H1 (cell line): ENCODE results near the gene PRKN. TPM values are rescaled to one million over a fixed set of nuclear protein-coding genes. Genes with fewer than 3 reads are reported as not detected.

ENCODE experiments used
- CTCF ChIA-PET: fragments of 300-600 bp; sonication (Branson Sonifier 250); formaldehyde crosslinking; loops from one replicate; lab custom pipeline; 2021; ENCODE audit not compliant: partially characterized antibody; lab: Charles Lee
- POLR2A ChIA-PET: fragments of 300-600 bp; sonication (Branson Sonifier 250); formaldehyde crosslinking; loops from one replicate; lab custom pipeline; 2021; ENCODE audit warnings: inconsistent platforms; ENCODE audit not compliant: partially characterized antibody; lab: Charles Lee
- DNase-seq, 2 experiments: peaks; one replicate each; pipeline versions ENCODE4 v3.0.0 to v3.0.0-alpha.2; 2010 to 2022; ENCODE audit warnings: low spot score in 2 of 2, low read depth in 1 of 2, mixed read lengths in 1 of 2
- FAIRE-seq: peaks from 2 replicates; lab custom pipeline; 2011; peaks lifted over from hg19 to GRCh38; lab: Jason Lieb, UNC
- H2AFZ ChIP-seq: 2 replicates; pipeline ENCODE4 v1.8.1; 2012; ENCODE audit warnings: low read length, inconsistent platforms
- H2AK5ac ChIP-seq: 2 replicates; pipeline ENCODE4 v1.6.1; 2013; ENCODE audit warnings: low read depth, low read length
- H2BK120ac ChIP-seq: replicated peaks from 2 replicates; pipeline ENCODE3; 2013; ENCODE audit warnings: low read depth, low read length, inconsistent platforms
- H2BK12ac ChIP-seq: 2 replicates; pipeline ENCODE4 v1.6.1; 2013; ENCODE audit warnings: low read depth, low read length
- H2BK15ac ChIP-seq: 2 replicates; pipeline ENCODE4 v1.6.1; 2013; ENCODE audit warnings: low read length
- H2BK20ac ChIP-seq: 2 replicates; pipeline ENCODE4 v1.6.1; 2013; ENCODE audit warnings: low read length
- H2BK5ac ChIP-seq: 2 replicates; pipeline ENCODE4 v1.6.1; 2013; ENCODE audit warnings: low read depth, low read length
- H3K14ac ChIP-seq: 2 replicates; pipeline ENCODE4 v1.6.1; 2013; ENCODE audit warnings: inconsistent platforms; ENCODE audit not compliant: insufficient read length
- H3K18ac ChIP-seq: 2 replicates; pipeline ENCODE4 v1.6.1; 2013; ENCODE audit warnings: low read length; ENCODE audit errors: extremely low read depth
- H3K23ac ChIP-seq: 2 replicates; pipeline ENCODE4 v1.6.1; 2013; ENCODE audit warnings: inconsistent platforms; ENCODE audit not compliant: insufficient read length
- H3K23me2 ChIP-seq: 2 replicates; pipeline ENCODE4 v1.6.1; 2013; ENCODE audit warnings: low read depth, low read length
- H3K27ac ChIP-seq: 2 replicates; pipeline ENCODE4 v1.6.1; 2011; ENCODE audit warnings: low read depth, low read length, inconsistent platforms
- H3K27me3 ChIP-seq, 4 experiments: replicated peaks in 1 of 4; 1 replicate in 1 of 4; 2 replicates in 3 of 4; pipeline versions ENCODE4 v1.6.1 to v1.8.1; 2011 to 2013; ENCODE audit warnings: low read length in 3 of 4, mild to moderate bottlenecking in 3 of 4, inconsistent platforms in 2 of 4, mixed read lengths in 2 of 4, moderate library complexity in 1 of 4; ENCODE audit not compliant: control insufficient read depth in 3 of 4, insufficient read depth in 3 of 4; ENCODE audit errors: extremely low read depth in 1 of 4
- H3K36me3 ChIP-seq, 4 experiments: 2 replicates each; pipeline versions ENCODE4 v1.6.1 to v1.8.1; 2011 to 2013; ENCODE audit warnings: mild to moderate bottlenecking in 4 of 4, low read length in 3 of 4, moderate library complexity in 2 of 4, control low read depth in 1 of 4, inconsistent platforms in 1 of 4; ENCODE audit not compliant: insufficient read depth in 4 of 4, control insufficient read depth in 2 of 4
- H3K4ac ChIP-seq: replicated peaks from 2 replicates; pipeline ENCODE3; 2013; ENCODE audit warnings: low read length, low read depth, mixed read lengths, inconsistent platforms; ENCODE audit not compliant: insufficient read length
- H3K4me1 ChIP-seq, 4 experiments: replicated peaks in 1 of 4; 1 replicate in 1 of 4; 2 replicates in 3 of 4; pipeline versions ENCODE4 v1.6.1 to v1.8.1; 2011 to 2013; ENCODE audit warnings: low read length in 3 of 4, inconsistent platforms in 2 of 4, mixed read lengths in 1 of 4; ENCODE audit not compliant: insufficient read depth in 4 of 4, control insufficient read depth in 3 of 4
- H3K4me2 ChIP-seq, 2 experiments: 2 replicates each; pipeline versions ENCODE4 v1.6.1 to v1.8.1; 2011 to 2013; ENCODE audit warnings: low read depth in 2 of 2, low read length in 2 of 2, control low read depth in 1 of 2, inconsistent platforms in 1 of 2, mild to moderate bottlenecking in 1 of 2; ENCODE audit not compliant: insufficient read depth in 1 of 2
- H3K4me3 ChIP-seq, 4 experiments: fragments of 200-600, 300-600 bp in 1 of 4; sonication (generic), shearing (Covaris generic), sonication (Bioruptor Twin) in 1 of 4; 2 replicates each; pipeline versions ENCODE4 v1.5.1 to v1.8.1; 2011 to 2016; ENCODE audit warnings: low read length in 4 of 4, low read depth in 3 of 4, control low read depth in 2 of 4, inconsistent platforms in 2 of 4, mild to moderate bottlenecking in 2 of 4, mixed read lengths in 1 of 4, moderate library complexity in 1 of 4; ENCODE audit not compliant: insufficient read depth in 2 of 4; ENCODE audit errors: extremely low read depth in 1 of 4
- H3K56ac ChIP-seq: replicated peaks from 2 replicates; pipeline ENCODE3; 2013; ENCODE audit warnings: low read depth, mild to moderate bottlenecking, mixed read lengths, low read length, inconsistent platforms; ENCODE audit not compliant: insufficient read length
- H3K79me1 ChIP-seq: 2 replicates; pipeline ENCODE4 v1.6.1; 2013; ENCODE audit warnings: low read depth, low read length, control low read depth
- H3K79me2 ChIP-seq, 2 experiments: 2 replicates each; pipeline versions ENCODE4 v1.6.1 to v1.8.1; 2012 to 2013; ENCODE audit warnings: low read length in 2 of 2, mild to moderate bottlenecking in 2 of 2, inconsistent platforms in 1 of 2; ENCODE audit not compliant: insufficient read depth in 2 of 2, control insufficient read depth in 1 of 2
- H3K9ac ChIP-seq, 4 experiments: replicated peaks in 1 of 4; 1 replicate in 1 of 4; 2 replicates in 3 of 4; pipeline versions ENCODE4 v1.6.1 to v1.8.1; 2011 to 2013; ENCODE audit warnings: low read depth in 3 of 4, low read length in 3 of 4, control low read depth in 2 of 4, mild to moderate bottlenecking in 2 of 4, moderate library complexity in 2 of 4, inconsistent platforms in 1 of 4; ENCODE audit errors: extremely low read depth in 1 of 4
- H3K9me3 ChIP-seq, 2 experiments: 2 replicates each; pipeline versions ENCODE4 v1.6.1 to v1.8.1; 2012 to 2013; ENCODE audit warnings: mild to moderate bottlenecking in 2 of 2, moderate library complexity in 2 of 2, control low read depth in 1 of 2, inconsistent platforms in 1 of 2, low read depth in 1 of 2, low read length in 1 of 2, mixed read lengths in 1 of 2; ENCODE audit not compliant: insufficient read depth in 2 of 2
- H4K20me1 ChIP-seq, 2 experiments: replicated peaks in 1 of 2; 2 replicates each; pipeline versions ENCODE3 to v1.8.1; 2011 to 2013; ENCODE audit warnings: inconsistent platforms in 2 of 2, low read length in 2 of 2, mild to moderate bottlenecking in 1 of 2; ENCODE audit not compliant: insufficient read depth in 2 of 2, control insufficient read depth in 1 of 2
- H4K5ac ChIP-seq: 2 replicates; pipeline ENCODE4 v1.6.1; 2013; ENCODE audit warnings: low read length, low read depth, mixed read lengths, inconsistent platforms; ENCODE audit not compliant: insufficient read length
- H4K8ac ChIP-seq: 2 replicates; pipeline ENCODE4 v1.8.0; 2013; ENCODE audit warnings: mild to moderate bottlenecking, moderate library complexity, low read length, inconsistent platforms; ENCODE audit not compliant: insufficient read depth; ENCODE audit errors: extremely low read depth
- H4K91ac ChIP-seq: replicated peaks from 2 replicates; pipeline ENCODE3; 2013; ENCODE audit warnings: low read length, mixed read lengths, inconsistent platforms; ENCODE audit not compliant: insufficient read length
- CHD1 ChIP-seq: IDR thresholded peaks from 2 replicates; pipeline ENCODE4 v1.6.1; 2012; ENCODE audit warnings: low read depth, low read length, improper control_type of control experiment
- POU5F1 ChIP-seq: IDR thresholded peaks from 2 replicates; pipeline ENCODE4 v1.6.1; 2011; ENCODE audit warnings: low read depth, mild to moderate bottlenecking, low read length, moderate library complexity
- RAD21 ChIP-seq, 2 experiments: IDR thresholded peaks in 1 of 2; conservative IDR thresholded peaks in 1 of 2; 2 replicates each; pipeline ENCODE4 v1.6.1; 2011; ENCODE audit warnings: low read depth in 2 of 2, low read length in 2 of 2, improper control_type of control experiment in 1 of 2, inconsistent platforms in 1 of 2, mild to moderate bottlenecking in 1 of 2, moderate library complexity in 1 of 2
- RFX5 ChIP-seq: IDR thresholded peaks from 2 replicates; pipeline ENCODE4 v1.6.1; 2011; ENCODE audit warnings: low read depth, low read length, improper control_type of control experiment, borderline replicate concordance
- SIRT6 ChIP-seq: IDR thresholded peaks from one replicate; pipeline ENCODE4 v1.7.1; 2012; ENCODE audit warnings: low read length, inconsistent platforms
- SP2 ChIP-seq: IDR thresholded peaks from 2 replicates; pipeline ENCODE4 v1.6.1; 2012; ENCODE audit warnings: mild to moderate bottlenecking, low read length, inconsistent platforms
- TAF7 ChIP-seq: optimal IDR thresholded peaks from 2 replicates; pipeline ENCODE3; 2011; ENCODE audit warnings: low read depth, mild to moderate bottlenecking, inconsistent platforms, low read length, moderate library complexity, borderline replicate concordance
- TCF12 ChIP-seq: IDR thresholded peaks from 2 replicates; pipeline ENCODE4 v1.6.1; 2011; ENCODE audit warnings: low read depth, mild to moderate bottlenecking, low read length
- TEAD4 ChIP-seq: IDR thresholded peaks from 2 replicates; pipeline ENCODE4 v1.6.1; 2012; ENCODE audit warnings: low read depth, low read length, inconsistent platforms, mixed read lengths
- WGBS, 2 experiments: shearing (Covaris generic) in 1 of 2; methylation state at CpG; one replicate each; pipeline versions ENCODE4 v1.1.6 to v1.1.7; 2013 to 2015; ENCODE audit warnings: low lambda C conversion rate in 2 of 2, mixed read lengths in 2 of 2, inconsistent platforms in 1 of 2, low coverage in 1 of 2, missing lambda C conversion rate in 1 of 2; ENCODE audit not compliant: insufficient replicate concordance in 2 of 2, insufficient coverage in 1 of 2, insufficient read length in 1 of 2; ENCODE audit errors: extremely low coverage in 1 of 2, missing lambda C conversion rate in 1 of 2; 5-methylcytosine and 5-hydroxymethylcytosine counted together
- polyA plus RNA-seq, 7 experiments: library from polyadenylated mRNA; depleted of rRNA in 3 of 7; stranded (reverse) in 5 of 7; unstranded in 2 of 7; fragments of >200 nt in 5 of 7; fragments of 200-250 nt in 2 of 7; gene quantifications; 1 replicate in 5 of 7; 2 replicates in 1 of 7; 4 replicates in 1 of 7; pipeline versions ENCODE4 v1.2.1 to v1.2.3, GENCODE V29; 2011 to 2013; ENCODE audit warnings: missing spikeins in 2 of 7, mixed read lengths in 2 of 7
- total RNA-seq: library from RNA; stranded (reverse); fragmentation: NEBNext Ultra II Directional; extraction: Animal tissue kit (Norgen Biotek cat#: 25700); gene quantifications from 2 replicates; pipeline ENCODE4 v1.2.1, GENCODE V29; 2021

The PRKN gene
- total and polyA plus RNA-seq, 2 of the 8 experiments (the other 6 are each of a cell fraction or from before 2014, with no cell fraction given): 0.13 to 0.29 TPM

DNA sequence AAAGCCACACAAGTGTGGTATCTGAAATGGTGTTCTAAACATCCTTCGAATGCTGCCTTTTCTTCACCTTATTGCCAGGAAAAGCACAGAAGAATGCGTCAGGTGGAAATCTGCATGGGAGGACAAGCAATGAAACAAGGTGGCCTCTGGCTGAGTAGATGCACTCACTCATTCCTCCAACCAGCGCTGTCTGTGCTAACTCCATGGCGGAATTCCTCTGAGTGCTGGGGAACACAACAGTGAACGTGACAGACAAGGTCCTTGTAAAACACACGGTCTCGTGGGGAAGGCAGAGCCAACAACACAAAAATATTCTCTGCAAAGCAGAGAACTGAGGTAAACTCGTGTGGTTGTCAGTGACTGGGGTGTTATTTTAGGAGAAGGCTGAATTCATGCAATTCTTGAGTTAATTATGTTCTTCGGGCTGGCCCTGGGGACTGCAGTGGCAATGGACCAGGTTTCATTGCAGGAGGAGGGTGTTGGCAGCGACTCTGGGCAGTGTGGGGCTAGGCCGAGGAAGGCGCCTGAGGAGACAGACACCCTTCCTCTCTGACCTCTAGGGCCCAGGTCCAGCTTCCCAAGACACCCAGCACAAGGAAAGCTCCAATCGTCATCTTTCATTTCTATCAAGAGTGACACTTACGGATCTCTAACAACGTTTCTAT, 339.7 kb downstream of the PRKN start:
- H3K56ac ChIP-seq: no peak overlapping the region
- no peak overlapping the region for H3K9ac ChIP-seq
- H3K23ac ChIP-seq: no peak overlapping the region
- no peak overlapping the region for H2BK120ac ChIP-seq
- H3K18ac ChIP-seq: no peak overlapping the region
- no peaks in the 10 kb centered on the region for H3K27me3 ChIP-seq
- no peak overlapping the region for H4K5ac ChIP-seq
- H4K91ac ChIP-seq: no peak overlapping the region
- no peak overlapping the region for H2AFZ ChIP-seq
- H2BK5ac ChIP-seq: no peak overlapping the region
- no peak overlapping the region for H3K4ac ChIP-seq
- CTCF ChIA-PET: interaction anchor here (0.7 kb wide), 1 partner anchor 14 kb away, joined by 3 read pairs; no protein-coding TSS in a partner anchor
- no peaks in the 10 kb centered on the region for H3K36me3 ChIP-seq
- H4K20me1 ChIP-seq: no peaks in the 10 kb centered on the region
- no peaks in the 10 kb centered on the region for H3K23me2 ChIP-seq
- H3K27ac ChIP-seq: no peak overlapping the region
- no peak overlapping the region for H2BK15ac ChIP-seq
- no peak overlapping the region for H2AK5ac ChIP-seq
- POLR2A ChIA-PET: no interaction called here
- no peak overlapping the region for H3K4me2 ChIP-seq
- DNase-seq: no peak
- 93% methylated on average over 15 of the region's 15 CpGs; no CpG with 5 or more reads in 1 of the 2 experiments for WGBS, 2 experiments
- no peak overlapping the region for H2BK20ac ChIP-seq
- no peak for FAIRE-seq
- H3K4me3 ChIP-seq: no peak overlapping the region
- no peak for TF ChIP-seq TEAD4
- no peak for TF ChIP-seq SP2
- TF ChIP-seq RAD21 (IDR thresholded peaks at IDR 0.05 in 1 of 2, conservative IDR thresholded peaks at IDR 0.05 in 1 of 2; ENCODE audit: low read depth in 2 of 2, low read length in 2 of 2): no peak
- no peak for TF ChIP-seq POU5F1
- TF ChIP-seq TCF12: no peak
- TF ChIP-seq SIRT6: no peak
- no peak for TF ChIP-seq CHD1
- TF ChIP-seq RFX5: no peak
- TF ChIP-seq TAF7: no peak
- H4K8ac ChIP-seq: no peak overlapping the region
- H3K4me1 ChIP-seq: no peaks in the 10 kb centered on the region
- no peak overlapping the region for H2BK12ac ChIP-seq
- H3K9me3 ChIP-seq: no peaks in the 10 kb centered on the region
- H3K79me1 ChIP-seq: no peaks in the 10 kb centered on the region
- H3K14ac ChIP-seq: no peak overlapping the region
- H3K79me2 ChIP-seq: no peaks in the 10 kb centered on the region
